HG03139 (cell line): ENCODE data around the gene TET3.

Experiments used
- ATAC-seq: cut with Tn5 transposase; IDR thresholded peaks from one replicate; pipeline ENCODE4 v1.9.1; 2021; ENCODE audit not compliant: unreplicated experiment

Gene TET3

DNA sequence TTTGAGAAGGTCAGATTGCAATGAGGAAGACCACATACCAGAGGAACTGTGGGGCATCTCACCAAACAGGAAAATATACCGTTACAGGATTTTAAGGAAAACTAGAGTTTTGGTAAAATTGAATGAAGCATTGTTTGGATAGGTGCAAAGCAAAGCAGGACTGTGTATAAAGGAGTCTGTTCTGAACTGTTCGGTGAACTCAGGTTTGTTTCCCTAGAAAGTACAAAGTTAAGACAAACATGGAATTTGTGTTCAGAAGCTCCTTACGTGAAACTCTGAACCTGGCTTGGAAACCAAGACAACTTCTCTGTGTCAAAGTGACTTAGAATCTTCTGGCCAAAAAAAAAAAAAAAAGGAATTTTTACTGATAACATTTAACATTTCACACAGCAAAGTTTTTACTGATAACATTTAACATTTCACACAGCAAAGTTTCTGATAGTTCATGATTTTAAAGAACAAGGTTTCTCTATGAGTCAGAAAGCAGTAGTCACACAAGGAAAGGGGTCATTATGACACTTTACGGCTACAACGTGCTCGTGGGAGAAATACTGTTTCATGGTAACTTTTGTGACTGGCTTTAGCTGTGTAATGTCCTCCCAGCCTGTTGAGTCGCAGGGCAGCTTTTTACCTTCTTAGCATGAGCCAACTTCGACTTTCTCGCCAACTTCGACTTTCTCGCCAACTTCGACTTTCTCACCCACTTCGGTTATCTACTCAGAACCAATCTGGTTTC lies 21.2 kb upstream of the TET3 start:
- ATAC-seq = no peak

DNA sequence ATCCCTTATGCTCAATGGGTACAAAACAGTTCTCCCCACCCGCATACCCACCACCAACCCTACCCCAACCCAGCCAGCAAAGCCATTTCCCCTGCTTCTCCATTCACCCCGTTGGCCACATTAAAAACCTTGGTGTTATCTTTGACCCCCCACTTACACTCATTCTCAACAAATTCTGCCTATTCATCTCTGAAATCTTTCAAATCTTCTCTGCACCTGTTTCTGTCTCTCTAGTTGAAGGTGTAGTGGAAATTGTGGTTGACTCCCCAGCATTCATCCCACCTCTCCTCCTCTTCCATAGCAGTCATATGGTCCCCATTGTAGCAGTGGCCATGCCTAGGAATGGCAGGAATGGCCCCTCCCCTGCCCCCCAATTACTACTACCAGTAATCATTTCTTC lies 20.5 kb upstream of the TET3 start:
- no peak for ATAC-seq

DNA sequence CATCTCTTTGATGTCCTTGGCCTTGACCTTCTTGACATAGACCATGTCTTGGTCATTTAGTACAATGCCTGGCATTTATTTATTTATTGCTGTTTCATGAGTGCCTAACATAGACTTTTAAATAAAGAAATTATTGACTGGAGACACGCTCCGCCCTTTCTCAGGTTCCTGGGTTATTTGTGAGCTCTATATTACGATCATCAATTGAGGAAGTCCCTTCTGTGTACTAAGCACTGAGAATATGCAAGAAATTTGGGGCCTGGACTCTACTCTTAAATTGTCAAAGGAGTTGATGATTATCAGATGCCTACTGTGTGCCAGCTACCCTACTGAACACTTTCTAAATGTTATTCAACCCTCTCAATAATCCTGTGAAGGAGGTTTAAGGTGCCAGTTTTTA lies 19.7 kb upstream of the TET3 start:
- no peak for ATAC-seq

DNA sequence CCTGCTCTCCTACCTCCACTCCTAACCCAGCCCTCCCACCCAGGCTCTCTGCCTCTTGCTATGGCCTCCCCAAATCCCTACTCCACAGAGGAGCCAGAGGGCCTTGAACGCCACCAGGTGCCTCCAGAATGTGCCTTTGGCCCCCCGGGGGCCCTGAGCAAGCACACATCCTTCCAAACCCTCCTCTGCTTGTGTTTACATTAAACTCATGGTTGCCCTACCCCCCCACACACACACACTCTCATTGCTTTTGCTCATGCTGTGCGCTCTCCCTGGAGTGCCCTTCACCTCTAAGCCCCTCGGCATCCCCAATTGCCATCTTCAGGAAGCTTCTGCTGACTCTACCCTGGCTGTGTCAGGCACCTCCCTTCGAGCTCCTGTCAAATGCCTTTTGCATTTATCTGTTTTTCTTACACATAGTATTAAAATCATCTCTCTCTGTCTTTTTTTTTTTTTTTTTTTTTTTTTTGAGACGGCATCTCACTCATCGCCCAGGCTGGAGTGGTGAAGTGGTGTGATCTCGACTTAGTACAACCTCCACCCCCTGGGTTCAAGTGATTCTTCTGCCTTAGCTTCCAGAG lies 16.3 kb upstream of the TET3 start:
- ATAC-seq = no peak

DNA sequence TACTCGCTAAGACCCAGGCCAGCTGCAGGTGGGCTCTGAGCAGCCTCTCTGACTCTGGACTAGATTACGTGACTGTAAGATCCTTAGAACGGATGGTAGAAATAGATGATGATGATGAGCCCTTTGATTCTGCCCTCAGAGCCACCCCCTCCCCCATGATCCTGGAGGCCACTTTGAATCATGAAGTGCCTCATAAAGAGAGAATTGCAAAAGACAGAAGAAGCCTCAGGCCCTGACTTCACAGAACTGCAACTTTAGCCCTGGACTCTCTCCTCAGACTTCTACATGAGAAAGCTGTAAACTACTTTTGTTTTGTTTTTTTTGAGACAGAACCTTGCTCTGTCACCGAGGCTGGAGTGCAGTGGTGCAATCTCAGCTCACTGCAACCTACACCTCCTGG lies 15.4 kb upstream of the TET3 start:
- no peak for ATAC-seq

DNA sequence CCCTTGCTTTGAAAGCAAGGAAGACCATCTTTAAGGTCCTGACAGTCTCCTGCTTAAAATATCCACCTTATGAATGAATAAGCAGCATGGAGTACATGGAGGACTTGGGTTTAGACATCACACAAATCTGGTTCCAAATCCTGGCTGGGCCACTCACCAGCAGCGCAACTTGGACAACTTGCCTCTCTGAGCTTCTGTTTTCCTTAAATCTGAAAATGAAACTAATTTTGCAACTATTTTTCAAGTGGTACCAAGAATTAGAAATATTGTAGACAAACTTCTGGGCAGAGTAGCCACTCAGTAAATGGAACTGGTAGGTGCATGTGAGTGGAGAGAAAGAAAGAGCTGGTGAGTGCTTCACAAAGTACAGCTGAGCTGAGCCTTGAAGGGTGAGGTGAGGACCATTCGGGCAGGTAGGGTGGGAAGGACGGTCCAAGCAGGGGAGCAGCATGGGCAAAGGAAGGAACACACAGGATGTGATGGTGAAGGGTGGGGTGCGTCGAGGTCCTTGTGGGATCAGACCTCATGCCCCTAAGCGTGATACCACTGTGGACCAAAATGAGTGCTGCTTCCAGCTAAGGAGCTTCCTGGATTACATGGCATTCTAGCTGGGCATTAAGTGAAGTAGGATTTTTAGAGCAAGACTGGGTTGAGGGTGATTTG lies 14.4 kb upstream of the TET3 start:
- ATAC-seq = no peak

DNA sequence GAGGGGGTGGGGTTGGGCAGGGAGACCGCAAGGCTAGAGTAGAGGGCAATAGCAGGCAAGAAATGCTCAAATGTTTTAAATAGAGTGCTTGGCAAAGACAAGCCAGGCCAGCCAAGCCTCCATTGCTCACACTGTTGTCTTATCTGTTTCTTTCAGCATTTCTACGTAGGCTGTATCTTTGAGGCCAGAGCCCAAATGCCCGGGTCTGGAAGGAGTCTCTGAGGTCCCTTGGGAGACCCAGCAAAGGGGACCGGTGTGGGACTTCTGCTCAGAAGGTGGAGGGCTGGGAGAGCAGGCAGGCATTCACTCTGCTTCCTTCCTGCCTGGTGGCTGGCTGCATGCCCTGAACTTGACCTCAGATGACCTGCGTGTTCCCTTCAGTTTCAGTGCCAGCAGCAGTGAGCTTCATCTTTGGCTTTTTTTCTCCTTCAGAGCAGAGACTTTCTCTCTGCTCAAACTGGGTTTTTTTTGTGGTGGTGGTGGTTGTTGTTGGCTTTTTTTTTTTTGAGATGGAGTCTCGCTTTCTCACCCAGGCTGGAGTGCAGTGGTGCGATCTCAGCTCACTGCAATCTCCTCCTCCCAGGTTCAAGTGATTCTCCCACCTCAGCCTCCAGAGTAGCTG lies 13.7 kb upstream of the TET3 start:
- ATAC-seq = peak; percentile 70

DNA sequence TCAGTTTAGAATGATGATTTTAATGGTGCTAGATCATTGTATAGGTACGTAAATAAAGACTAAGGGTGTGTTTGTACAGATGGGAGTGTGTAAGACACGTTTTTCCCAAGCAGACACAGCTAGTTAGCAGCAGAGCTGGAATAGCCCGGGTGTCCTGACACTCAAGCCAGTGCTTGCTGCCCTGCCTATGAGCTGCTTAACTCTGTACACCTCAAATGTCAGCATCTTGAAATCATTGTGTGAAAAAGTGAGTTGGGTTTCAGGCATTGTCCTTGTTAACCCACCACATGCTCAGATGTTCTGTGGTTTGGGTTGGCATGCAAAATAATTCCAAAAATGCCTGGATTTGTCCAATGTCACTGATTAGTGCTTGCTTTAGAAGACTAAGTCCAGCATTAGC lies 13.0 kb upstream of the TET3 start:
- no peak for ATAC-seq

DNA sequence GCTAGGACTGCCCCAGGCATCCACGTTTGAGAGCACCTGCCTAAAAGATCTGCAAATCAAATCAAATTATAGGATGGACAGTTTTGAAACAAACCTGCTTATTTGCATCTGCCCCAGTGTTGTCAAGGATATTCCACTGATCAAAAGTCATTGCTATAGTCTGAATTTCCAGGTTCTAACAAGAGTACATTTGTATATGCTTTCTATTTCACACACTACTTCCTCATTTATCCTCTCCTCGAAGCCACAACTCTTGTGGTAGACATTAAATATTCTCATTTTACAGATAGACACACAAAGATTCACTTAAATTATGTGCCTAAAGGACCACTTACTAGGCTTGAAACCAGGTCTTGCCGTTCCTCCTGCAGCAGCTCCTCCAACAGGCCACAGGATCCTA lies 11.9 kb upstream of the TET3 start:
- ATAC-seq = no peak

DNA sequence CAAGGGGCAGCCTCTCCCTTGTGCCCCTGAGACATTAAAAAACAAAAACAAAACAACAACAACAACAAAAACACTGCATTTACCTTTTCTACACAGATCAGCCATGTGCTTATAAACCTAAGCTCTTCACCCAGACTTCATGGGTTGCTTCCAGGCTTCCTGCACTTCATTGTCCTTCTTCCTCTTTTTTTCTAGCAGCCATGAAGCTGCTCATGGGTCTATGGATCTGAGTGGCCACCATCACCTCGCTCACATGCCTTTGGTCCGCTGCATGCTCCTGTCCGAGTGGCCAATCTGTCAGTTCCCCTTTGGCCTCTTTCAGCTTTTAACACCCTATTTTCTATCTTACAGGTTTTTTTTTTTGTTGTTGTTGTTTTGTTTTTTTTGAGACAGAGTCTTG lies 9.0 kb upstream of the TET3 start:
- no peak for ATAC-seq

DNA sequence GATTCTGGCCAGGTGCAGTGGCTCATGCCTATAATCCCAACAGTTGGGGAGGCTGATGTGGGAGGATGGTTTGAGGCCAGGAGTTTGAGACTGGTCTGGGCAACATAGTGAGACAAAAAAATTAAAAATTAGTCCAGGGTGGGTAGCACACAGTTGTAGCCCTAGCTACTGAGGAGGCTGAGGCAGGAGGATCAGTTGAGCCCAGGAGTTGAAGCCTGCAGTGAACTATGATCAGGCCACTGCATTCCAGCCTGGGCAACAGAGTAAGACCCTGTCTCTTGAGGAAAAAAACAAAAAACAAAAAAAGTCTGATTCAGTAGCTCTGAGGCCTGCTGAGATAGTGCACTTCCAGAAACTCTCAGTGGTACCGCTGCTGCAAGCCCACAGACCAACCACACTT lies 7.9 kb upstream of the TET3 start:
- no peak for ATAC-seq

DNA sequence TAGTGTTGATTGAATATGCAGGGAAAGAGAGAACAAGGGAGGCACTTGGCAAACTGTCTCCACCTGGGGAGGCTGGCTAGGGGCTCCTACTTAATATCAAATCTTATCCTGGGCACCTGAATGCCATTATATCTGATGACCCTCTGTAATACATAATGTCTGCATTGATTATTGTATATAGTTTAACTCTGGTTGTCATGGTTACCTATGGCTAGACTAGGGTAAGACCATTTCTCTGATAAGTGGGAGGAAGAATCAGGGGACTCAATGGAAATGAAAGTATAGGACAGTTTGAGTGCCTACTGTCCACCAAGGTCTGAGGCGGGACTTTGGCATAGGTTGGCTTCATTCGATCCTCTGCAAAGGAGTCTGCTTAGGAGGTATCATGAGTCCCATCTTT lies 7.2 kb upstream of the TET3 start:
- ATAC-seq = no peak

DNA sequence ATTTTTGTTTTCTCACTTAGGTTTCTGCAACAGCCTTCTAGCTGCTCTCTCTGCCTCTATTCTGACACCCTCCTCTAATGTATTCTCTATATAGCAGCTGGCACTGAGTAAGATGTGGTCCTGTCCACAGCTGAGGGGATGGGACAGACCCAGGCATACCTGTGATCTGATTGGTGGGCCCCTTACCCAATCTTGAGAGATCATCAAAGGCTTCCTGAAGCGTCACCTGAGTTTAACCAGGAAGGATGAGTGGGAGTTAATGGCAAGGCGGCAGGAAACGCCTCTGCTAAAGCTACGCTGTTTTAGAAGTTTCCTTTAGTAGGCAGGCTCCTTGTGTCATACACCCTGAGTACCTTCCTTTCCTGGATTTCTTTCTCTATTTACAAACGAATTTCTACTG lies 5.7 kb upstream of the TET3 start:
- ATAC-seq = no peak

DNA sequence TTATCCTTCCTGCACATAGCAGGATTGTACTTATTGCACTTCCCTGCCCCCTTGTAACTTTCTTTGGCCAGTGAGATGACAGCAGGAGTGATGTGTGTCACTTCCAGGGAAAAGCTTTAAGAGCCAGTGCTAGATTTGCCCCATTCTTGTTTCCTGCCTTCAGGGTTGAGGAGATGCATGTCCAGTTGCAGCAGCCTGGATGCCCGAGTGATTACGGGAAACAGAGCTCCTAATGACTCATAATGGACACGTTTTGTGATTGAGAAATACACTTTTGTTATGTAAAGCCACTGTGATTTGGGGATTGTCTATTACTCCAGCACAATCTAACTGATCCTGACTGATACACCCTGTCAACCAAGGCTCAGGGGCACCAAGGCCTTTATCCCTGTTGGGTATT lies 5.0 kb upstream of the TET3 start:
- no peak for ATAC-seq

DNA sequence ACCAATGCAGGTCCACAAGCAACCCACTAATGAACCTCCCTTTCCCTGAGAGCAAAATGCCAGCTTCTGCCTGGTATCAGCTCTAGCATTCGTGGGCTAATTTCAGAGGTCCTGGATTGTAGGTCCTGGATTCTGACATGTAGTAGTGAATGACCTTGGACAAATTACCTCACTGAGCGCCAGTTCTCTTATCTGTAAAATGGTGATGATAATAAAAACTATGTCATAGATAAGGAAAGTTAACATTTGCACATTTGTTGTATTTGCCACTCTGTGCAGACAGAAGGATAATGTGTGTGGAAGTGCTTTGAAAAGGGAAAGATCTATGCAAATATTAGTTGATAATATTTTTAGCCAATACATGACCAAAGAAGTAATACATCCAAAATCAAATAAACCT lies 4.1 kb upstream of the TET3 start:
- ATAC-seq = no peak

DNA sequence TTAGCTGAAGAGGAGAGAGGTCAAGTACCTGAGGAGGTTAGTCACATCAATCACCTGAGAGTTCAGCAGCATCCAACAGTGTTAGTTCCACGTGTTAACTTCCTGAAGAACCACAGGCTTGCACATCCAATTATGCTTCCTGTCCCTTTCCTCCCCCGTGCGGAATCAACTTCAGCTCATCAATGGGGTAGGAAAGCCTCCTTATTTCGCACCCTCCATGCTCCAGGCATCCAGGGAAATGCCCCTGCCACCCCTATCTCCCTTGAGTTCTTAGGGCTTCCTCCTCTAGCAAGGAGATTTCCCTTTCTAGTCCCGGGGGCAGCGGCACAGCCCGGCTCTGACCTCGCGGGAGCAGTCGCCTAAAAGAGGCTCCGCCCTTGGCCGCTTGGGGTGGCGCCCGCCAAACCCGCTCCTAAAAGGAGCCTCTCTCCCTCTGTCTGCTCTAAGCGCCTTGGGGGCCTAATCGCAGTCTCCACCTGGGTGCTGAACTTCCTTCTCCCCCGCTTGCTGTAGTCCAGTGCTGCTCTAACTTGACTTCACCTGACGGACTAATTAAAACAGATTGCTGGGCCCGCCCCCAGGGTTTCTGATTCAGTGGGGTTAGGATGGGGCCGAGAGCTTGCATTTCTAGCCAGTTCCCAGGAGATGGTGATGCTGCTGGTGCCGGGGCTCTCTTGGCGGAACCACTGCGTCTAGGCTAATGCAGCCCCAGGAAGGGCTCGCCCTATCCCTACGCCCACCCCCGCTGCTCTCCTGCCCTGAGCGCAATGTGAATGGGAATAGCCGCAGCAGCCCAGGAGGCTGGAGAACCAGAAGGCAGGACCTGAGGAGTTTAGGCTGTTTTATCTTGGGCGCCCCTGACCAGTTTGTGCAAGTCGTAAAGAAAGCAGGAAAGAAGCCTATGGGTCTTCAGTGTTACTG lies 3.4 kb upstream of the TET3 start:
- no peak for ATAC-seq

DNA sequence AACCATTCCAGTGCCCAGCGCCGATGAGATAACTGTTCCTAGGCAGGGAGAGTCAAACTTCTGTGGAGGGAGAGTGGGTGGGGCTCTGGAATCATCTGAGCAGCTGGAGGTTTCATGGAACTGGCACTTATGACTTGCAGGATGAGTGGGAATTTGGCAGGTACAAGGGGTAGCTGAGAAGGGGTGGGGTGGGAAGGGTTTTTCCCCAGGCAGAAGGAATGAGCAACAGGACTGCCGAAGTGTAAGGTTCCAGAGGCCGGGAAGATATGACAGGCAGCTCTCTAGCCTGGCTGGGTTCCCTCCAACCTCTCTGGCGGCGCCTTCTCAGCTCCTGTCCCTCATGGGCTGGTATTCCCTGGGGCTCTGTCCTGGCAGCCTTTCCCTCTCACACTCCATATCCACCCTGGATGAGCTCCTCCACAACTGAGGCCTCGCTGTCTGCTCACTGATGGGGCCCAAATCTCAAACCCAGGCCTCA lies 2.5 kb upstream of the TET3 start:
- no peak for ATAC-seq

DNA sequence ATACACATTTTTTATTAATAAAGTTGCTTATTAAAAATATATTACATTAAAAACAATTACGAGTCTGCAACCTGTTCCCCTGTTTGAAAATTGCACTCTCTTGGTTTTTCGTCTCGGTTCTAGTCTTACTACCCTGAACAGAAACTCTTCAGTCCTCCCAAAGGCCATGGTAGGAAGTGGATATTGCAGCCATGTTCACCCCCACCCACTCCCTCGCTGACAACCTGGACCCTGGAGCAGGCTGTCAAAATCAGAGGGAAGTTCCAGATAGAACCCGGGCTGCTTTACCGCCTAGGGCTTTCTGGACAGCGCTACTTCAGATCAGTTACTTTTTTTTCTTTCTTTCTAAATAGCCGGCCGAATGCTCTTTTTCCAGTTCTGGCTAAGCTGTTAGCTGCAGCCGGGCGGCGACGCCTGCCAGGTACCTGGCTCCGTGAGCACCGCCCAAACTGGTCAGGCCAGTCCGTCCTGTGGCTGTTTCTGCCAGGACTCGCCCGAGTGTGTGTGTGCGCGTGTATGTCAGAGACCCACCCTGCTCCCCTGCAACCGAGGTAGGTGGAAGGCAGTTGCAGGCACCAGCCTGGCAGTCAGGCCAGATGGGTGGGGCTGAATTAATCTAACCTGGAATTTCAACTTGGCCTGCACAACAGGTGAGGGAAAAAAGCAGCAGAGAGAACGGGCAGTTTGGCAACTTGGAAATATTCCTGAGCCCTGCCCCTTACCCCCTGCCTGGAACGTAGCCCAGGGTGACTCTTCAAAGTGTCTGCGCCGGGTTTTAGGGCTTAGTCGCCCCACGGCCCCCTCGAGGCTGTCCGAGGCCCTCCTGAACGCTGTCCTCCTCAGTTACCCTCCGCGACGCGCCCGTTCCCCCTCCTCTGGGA lies 1.1 kb upstream of the TET3 start:
- no peak for ATAC-seq

DNA sequence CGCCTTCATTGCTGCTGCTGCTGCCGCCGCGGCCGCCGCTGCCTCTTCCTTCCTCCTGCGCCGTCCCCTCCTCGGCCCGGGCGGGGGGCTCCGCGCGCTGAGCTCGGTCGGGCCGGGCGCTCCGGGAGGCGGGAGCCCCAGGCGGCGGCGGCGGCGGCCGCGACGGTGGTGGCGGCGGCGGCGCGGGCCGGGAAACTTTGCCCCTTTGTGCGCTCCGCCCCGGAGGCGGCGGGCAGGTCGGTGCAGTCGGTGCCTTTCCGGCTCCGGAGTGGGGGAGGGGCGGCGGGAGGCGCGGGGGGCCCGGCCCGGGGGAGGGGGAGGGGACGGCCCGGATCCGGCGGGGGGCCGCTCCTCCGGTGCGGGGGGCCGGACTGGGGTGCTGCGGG lies 205 bp downstream of the TET3 start:
- peak; percentile 7 for ATAC-seq
